HG03469 (cell line): ENCODE data around the gene ALPL.
"Not testable (repeated sequence)": the region's sequence is repeated elsewhere in the genome, so short reads cannot be mapped to it uniquely, and the experiment has no call there.

Experiments
- ATAC-seq: cut with Tn5 transposase; IDR thresholded peaks from one replicate; pipeline ENCODE4 v1.9.1; 2021; ENCODE audit warnings: mild to moderate bottlenecking, moderate library complexity, moderate number of reproducible peaks; ENCODE audit not compliant: unreplicated experiment

Gene ALPL

GRCh38 chr1:21509351-21510112 lies at the start of gene ALPL:
Gene ALPL (plus strand): TSS chr1:21509423. CDS start chr1:21554082, 44,659 bp downstream.
- ATAC-seq: no peak

DNA sequence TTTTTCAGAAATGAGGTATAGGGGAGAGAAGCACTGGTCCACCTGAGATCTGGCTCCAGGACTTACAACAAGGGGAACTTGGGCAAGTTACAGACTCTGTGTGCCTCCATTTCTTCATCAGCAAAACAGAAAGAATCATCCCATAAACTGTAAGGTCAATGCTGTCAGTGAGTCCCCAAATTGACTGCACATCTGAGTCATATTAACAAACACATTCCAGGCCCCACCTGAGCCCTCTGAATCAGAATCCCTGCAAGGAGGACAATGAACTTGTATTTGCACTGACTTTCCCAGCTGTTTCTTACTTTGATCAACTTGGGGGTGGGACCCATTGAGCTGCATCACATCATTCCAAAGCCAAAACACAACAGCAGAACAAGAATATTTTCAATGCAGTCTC lies 44.1 kb upstream of the ALPL start:
- ATAC-seq: not testable (repeated sequence)

- ATAC-seq: not testable (repeated sequence)
Observed at GRCh38 chr1:21467946-21468345, 41.3 kb upstream of the ALPL start.

- ATAC-seq: no peak
Observed at GRCh38 chr1:21468599-21468998, 40.6 kb upstream of the ALPL start.

- ATAC-seq: no peak
Observed at GRCh38 chr1:21469581-21469980, 39.6 kb upstream of the ALPL start.

DNA sequence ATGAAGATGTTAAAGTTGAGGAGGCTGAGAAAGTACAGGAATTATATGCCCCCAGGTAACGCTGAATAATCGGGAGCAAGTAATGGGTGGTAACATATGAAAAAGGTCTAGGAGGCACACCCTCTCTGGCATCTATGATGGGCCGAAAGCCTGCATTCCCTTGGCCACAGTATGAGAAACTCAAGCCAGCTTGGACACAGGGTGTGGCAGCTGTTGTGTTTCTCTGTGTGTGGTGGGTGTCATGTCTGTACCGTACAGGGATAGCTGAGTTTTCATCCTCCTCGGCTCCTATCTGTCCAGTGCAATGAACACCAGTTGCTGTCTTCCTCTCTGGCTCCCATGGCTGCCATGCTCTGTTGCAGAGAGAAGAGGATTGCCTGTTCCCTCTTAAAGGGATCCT lies 36.4 kb upstream of the ALPL start:
- no peak for ATAC-seq

GRCh38 chr1:21478356-21478755 lies 30.9 kb upstream of the ALPL start:
- ATAC-seq: no peak

DNA sequence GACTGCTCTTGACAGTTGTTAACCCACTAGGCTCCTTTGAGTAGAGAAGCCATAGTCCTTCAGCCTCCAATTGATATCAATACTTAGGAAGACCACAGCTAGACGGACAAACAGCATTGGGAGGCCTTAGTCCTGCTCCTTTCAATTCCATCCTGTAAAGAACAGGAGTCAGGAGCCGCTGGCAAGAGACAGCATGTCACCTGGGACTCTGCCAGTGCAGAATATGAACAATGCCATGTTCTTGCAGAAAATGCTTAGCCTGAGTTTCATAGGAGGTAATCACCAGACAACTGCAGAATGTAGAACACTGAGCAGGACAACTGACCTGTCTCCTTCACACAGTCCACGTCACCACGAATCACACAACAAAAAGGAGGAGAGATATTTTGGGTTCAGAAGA lies 25.3 kb upstream of the ALPL start:
- not testable (repeated sequence) for ATAC-seq

- no peak for ATAC-seq
Observed at GRCh38 chr1:21489146-21489545, 20.1 kb upstream of the ALPL start.

DNA sequence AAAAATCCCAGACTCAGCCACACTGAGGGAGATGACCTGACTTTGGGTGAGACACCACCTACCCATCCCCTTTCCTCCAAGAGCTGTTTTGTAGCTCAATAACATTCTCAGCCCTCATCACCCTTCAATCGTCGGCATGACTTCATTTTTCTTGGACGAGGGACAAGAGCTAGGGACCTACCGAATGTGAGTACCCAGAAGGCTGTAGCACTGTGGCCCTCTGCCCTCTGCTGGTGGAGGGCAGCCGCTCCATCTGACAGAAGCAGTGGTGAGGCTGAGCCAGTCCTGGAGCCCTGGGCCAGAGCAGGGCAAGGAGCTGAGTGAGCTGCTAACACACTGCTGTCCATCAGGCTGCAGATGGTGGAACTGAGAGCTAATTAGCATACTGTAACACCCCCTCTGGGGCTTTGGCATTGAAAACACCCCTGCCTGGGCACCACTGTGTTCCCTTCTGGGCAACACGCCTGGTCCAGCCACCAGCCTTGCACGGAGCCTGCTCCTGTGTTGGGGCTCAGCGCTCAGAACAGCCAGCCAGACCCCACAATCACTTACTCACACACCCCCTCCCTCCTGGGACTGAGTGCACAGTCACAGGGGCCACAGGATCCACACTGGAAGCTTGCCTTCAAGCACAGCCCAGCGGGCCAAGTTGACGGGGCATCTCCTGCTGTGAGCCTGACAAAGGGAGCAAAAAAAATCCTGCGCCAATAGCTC lies 18.3 kb upstream of the ALPL start:
- no peak for ATAC-seq

DNA sequence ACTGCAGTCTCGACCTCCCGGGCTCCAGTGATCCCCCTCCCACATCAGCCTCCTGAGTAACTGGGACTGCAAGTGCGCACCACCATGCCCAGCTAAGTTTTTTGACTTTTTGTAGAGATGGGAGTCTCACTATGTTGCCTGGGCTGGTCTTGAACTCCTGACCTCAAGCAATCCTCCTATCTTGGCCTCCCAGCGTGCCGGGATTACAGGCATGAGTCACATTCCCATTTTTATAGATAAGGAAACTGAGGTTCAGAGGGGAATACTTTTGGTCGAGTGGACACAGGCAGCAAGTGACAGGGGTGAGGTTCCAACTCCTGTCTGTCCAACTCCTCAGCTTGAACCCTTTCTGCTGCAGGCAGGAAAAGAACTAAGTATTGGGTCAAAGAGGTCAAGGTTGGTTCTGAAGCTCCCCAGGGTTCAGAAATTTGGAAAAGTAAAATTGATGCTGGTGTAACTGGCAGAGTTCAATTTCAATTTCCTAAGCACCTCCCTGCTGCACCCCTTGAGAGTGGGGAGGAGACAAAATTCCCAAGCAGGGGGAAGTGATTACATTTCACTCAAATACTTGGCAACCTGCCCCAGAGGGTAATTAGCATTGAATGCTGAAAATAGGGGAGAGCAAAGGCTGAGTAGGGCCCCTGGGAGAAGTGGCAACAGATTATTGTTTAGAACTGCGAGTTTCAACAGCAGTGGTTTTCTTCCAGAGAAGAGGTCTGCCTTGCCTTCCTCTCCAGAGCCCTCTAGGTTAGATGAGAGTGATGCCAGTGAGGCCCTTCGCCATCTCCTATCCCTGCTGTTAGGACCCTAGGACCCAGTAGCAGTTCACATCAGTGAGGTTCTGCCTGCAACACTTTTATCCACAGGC lies 17.5 kb upstream of the ALPL start:
- no peak for ATAC-seq

- ATAC-seq: no peak
Observed at GRCh38 chr1:21492356-21492625, 16.9 kb upstream of the ALPL start.

GRCh38 chr1:21494196-21494595 lies 15.0 kb upstream of the ALPL start:
- no peak for ATAC-seq

- no peak for ATAC-seq
Observed at GRCh38 chr1:21495225-21495820, 13.9 kb upstream of the ALPL start.

- ATAC-seq: no peak
Observed at GRCh38 chr1:21496063-21496462, 13.2 kb upstream of the ALPL start.

DNA sequence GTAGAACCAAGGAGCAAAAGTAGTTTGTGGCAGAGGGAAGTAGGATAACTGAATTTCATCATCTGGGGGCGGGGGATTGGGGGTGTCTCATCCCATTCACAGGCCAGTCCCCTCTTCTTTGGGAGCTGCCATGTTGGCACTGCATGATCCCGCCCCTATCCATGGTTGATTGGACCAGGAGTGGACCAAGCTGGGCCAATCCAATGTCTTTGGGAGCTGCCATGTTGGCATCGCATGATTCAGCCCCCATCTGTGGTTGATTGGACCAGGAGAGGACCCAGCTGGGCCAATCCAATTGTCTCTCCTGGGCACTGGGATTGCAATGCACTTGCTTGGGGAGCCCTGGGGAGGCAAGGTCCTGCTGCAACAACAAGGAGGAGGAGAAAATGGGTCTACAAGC lies 12.3 kb upstream of the ALPL start:
- ATAC-seq: no peak

DNA sequence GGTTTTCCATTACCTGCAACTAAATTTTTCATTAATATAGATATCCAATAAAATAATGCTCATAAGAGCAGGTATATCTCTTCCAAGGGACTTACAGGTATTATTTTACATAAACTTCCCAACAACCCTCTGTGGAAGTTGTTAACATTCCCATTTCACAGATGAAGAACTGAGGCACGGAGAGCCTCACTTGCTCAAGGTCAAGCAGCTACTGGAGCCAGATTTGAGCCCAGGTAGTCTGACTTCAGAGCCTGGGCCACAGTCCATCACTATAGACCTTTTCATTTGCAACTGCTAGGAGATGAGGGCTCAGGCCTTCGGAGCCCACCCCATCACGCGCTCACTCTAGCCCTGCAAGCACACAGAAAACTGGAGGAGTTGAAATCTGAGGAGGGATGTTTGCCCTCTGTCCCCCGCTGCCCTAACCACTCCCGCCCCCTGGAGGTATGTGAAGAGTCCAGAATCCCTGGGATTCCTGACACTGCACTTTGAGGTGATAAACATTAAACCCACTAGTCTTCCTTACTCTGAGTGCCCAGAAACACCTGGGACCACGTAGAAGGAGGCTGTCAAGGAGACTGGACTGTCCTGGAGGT lies 11.7 kb upstream of the ALPL start:
- no peak for ATAC-seq

- ATAC-seq: no peak
Observed at GRCh38 chr1:21499283-21499950, 9.8 kb upstream of the ALPL start.

- no peak for ATAC-seq
Observed at GRCh38 chr1:21503706-21504377, 5.4 kb upstream of the ALPL start.

DNA sequence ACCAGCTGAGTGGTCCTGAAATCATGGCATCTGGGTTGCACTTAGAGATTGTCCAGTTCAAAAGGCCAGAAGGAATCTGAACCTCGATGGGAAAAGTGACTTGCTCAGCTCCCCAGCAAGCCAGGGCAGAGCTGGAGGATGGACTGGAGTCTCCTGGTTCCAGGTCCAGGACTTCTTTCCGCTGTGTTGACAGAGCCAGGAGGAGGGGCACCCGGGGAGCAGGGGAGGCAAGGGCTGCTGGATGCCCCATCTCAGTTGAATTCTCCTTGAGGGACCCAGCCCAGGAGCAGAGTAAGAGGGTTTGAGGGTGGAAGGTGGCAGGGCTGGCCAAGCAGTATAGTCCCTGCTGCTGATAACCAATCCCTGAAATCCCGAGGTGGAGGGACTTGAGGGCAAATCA lies 2.4 kb upstream of the ALPL start:
- no peak for ATAC-seq
